Fibroblast of lung (primary cell): ENCODE results near the gene SMIM20. TPM values are rescaled to one million over a fixed set of nuclear protein-coding genes. Genes with fewer than 3 reads are reported as not detected.

Experiments used
- DNase-seq, 2 donors: peaks; one replicate each; pipeline versions ENCODE4 v3.0.0 to v3.0.0-alpha.2; 2010; ENCODE audit warnings: low read depth in 2 of 2
- H2AFZ ChIP-seq: 2 replicates; pipeline ENCODE4 v1.5.1; 2012; ENCODE audit warnings: low read length, control low read depth, inconsistent platforms
- H3K27ac ChIP-seq: 2 replicates; pipeline ENCODE4 v1.5.1; 2011; ENCODE audit warnings: low read length, control low read depth; ENCODE audit not compliant: insufficient read depth
- H3K27me3 ChIP-seq: 2 replicates; pipeline ENCODE4 v1.5.1; 2011; ENCODE audit warnings: mild to moderate bottlenecking, low read length; ENCODE audit not compliant: control insufficient read depth, insufficient read depth
- H3K36me3 ChIP-seq: 2 replicates; pipeline ENCODE4 v1.5.1; 2011; ENCODE audit warnings: low read length; ENCODE audit not compliant: control insufficient read depth, insufficient read depth
- H3K4me1 ChIP-seq: 2 replicates; pipeline ENCODE4 v1.5.1; 2011; ENCODE audit warnings: low read length; ENCODE audit not compliant: control insufficient read depth, insufficient read depth; ENCODE audit errors: extremely low read depth
- H3K4me2 ChIP-seq: 2 replicates; pipeline ENCODE4 v1.5.1; 2011; ENCODE audit warnings: low read length, control low read depth; ENCODE audit not compliant: insufficient read depth; ENCODE audit errors: extremely low read depth
- H3K4me3 ChIP-seq, 4 experiments: fragments of 200-600 bp in 1 of 4; sonication (generic) in 1 of 4; replicated peaks in 1 of 4; 2 replicates each; pipeline ENCODE4 v1.5.1; 2011 to 2016; ENCODE audit warnings: low read length in 4 of 4, low read depth in 3 of 4, mild to moderate bottlenecking in 3 of 4, control low read depth in 2 of 4, inconsistent platforms in 1 of 4, mixed read lengths in 1 of 4; ENCODE audit not compliant: insufficient read depth in 1 of 4; ENCODE audit errors: control extremely low read depth in 1 of 4
- H3K79me2 ChIP-seq: 2 replicates; pipeline ENCODE4 v1.5.1; 2012; ENCODE audit warnings: mild to moderate bottlenecking, low read length, inconsistent platforms; ENCODE audit not compliant: control insufficient read depth, insufficient read depth
- H3K9ac ChIP-seq: 2 replicates; pipeline ENCODE4 v1.5.1; 2011; ENCODE audit warnings: mild to moderate bottlenecking, low read length, control low read depth; ENCODE audit not compliant: insufficient read depth
- H3K9me3 ChIP-seq: 2 replicates; pipeline ENCODE4 v1.5.1; 2012; ENCODE audit warnings: low read depth, low read length; ENCODE audit not compliant: control insufficient read depth, insufficient read depth
- H4K20me1 ChIP-seq: 2 replicates; pipeline ENCODE4 v1.5.1; 2011; ENCODE audit warnings: low read length; ENCODE audit not compliant: control insufficient read depth, insufficient read depth; ENCODE audit errors: extremely low read depth
- EZH2 ChIP-seq: IDR thresholded peaks from 2 replicates; pipeline ENCODE4 v1.5.1; 2012; ENCODE audit warnings: low read length, control low read depth, mild to moderate bottlenecking; ENCODE audit errors: missing control alignments
- polyA plus RNA-seq, 2 donors: library from polyadenylated mRNA; depleted of rRNA in 1 of 2; stranded (reverse) in 1 of 2; unstranded in 1 of 2; fragments of >200 nt; gene quantifications; 2 replicates each; pipeline ENCODE4 v1.2.1, GENCODE V29; 2011 to 2012; ENCODE audit warnings: missing spikeins in 1 of 2
- total RNA-seq: library from RNA; depleted of rRNA; stranded (reverse); fragments of >200 nt; gene quantifications from 2 replicates; pipeline ENCODE4 v1.2.1, GENCODE V29; 2014
- TF ChIP-seq, protein P1 (sequence below), 2 donors: IDR thresholded peaks in 1 of 2; conservative IDR thresholded peaks in 1 of 2; 1 replicate in 1 of 2; 2 replicates in 1 of 2; pipeline ENCODE4 v1.5.1; 2011 to 2012; ENCODE audit warnings: low read length in 2 of 2, control low read depth in 1 of 2, inconsistent platforms in 1 of 2, low read depth in 1 of 2, mild to moderate bottlenecking in 1 of 2

The SMIM20 gene
- total and polyA plus RNA-seq, 2 donors (not counting 1 experiment from before 2014, with no cell fraction given): 34.9 to 48.7 TPM

DNA sequence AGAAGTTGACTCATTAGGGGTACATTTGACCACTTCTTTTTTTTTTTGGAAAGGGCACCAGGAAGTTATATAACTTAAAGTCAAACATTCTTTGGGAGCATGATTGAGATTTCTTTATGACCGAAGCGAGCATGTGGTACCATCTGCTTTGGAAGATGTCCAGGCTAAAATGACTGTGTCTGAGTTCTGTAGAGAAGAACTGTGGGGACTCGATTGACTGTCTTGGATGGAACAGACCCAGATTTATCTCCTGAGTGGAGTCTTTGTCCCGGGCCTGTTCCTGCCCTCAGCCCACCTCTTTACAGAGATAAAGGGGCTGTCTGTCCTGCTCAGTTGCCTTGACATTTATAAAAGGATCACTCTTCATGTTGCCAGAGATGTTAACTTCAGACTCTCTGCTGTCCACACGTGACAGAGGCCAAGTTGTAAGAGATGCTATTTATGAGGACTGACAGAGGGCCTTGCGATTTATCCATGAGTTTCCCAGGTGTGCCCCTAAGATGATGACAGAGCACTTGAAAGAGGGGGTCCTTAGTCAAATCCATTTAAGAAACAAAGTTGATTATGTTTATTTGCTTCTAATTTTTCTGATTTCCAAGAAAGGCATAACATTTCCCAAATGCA, 16.8 kb downstream of the SMIM20 start:
- no peaks in the 10 kb centered on the region for H3K79me2 ChIP-seq
- H3K4me2 ChIP-seq: no peak overlapping the region
- H3K27ac ChIP-seq: no peak overlapping the region
- no peaks in the 10 kb centered on the region for H3K27me3 ChIP-seq
- TF ChIP-seq, protein P1, sequence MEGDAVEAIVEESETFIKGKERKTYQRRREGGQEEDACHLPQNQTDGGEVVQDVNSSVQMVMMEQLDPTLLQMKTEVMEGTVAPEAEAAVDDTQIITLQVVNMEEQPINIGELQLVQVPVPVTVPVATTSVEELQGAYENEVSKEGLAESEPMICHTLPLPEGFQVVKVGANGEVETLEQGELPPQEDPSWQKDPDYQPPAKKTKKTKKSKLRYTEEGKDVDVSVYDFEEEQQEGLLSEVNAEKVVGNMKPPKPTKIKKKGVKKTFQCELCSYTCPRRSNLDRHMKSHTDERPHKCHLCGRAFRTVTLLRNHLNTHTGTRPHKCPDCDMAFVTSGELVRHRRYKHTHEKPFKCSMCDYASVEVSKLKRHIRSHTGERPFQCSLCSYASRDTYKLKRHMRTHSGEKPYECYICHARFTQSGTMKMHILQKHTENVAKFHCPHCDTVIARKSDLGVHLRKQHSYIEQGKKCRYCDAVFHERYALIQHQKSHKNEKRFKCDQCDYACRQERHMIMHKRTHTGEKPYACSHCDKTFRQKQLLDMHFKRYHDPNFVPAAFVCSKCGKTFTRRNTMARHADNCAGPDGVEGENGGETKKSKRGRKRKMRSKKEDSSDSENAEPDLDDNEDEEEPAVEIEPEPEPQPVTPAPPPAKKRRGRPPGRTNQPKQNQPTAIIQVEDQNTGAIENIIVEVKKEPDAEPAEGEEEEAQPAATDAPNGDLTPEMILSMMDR (conservative IDR thresholded peaks at IDR 0.05 in 1 of 2, IDR thresholded peaks at IDR 0.05 in 1 of 2; ENCODE audit: low read depth in 1 of 2, low read length in 2 of 2): no peak
- no peaks in the 10 kb centered on the region for H3K4me1 ChIP-seq
- no peaks in the 10 kb centered on the region for H3K36me3 ChIP-seq
- H3K9me3 ChIP-seq: no peaks in the 10 kb centered on the region
- no peak overlapping the region for H2AFZ ChIP-seq
- no peak overlapping the region for H3K9ac ChIP-seq
- H4K20me1 ChIP-seq: no peaks in the 10 kb centered on the region
- no peak overlapping the region for H3K4me3 ChIP-seq
- DNase-seq: peak in 1 of 2 donors; percentile 9

- Histone ChIP-seq H3K4me3 (no peak overlapping the region), H3K9ac (no peak overlapping the region)
- TF ChIP-seq EZH2: no peak
- TF ChIP-seq, protein P1 (conservative IDR thresholded peaks at IDR 0.05 in 1 of 2, IDR thresholded peaks at IDR 0.05 in 1 of 2; ENCODE audit: low read depth in 1 of 2, low read length in 2 of 2): no peak
Measured at GRCh38 chr4:25936696-25937095, 22.7 kb downstream of the SMIM20 start.

GRCh38 chr4:25937801-25938200, 23.8 kb downstream of the SMIM20 start:
- Histone ChIP-seq H3K4me2 (peak overlapping the region; percentile 17), H3K4me1 (peaks cover 7% of the 10 kb centered on the region), H3K27ac (no peak overlapping the region), H3K36me3 (no peaks in the 10 kb centered on the region), H4K20me1 (no peaks in the 10 kb centered on the region), H3K9ac (no peak overlapping the region), H3K4me3 (peak overlapping the region in 1 of 4 experiments; percentile 6), H3K27me3 (no peaks in the 10 kb centered on the region), H3K79me2 (no peaks in the 10 kb centered on the region), H2AFZ (no peak overlapping the region), H3K9me3 (no peaks in the 10 kb centered on the region)
- DNase-seq: peak; percentile 67 to 84
- TF ChIP-seq, protein P1 (conservative IDR thresholded peaks at IDR 0.05 in 1 of 2, IDR thresholded peaks at IDR 0.05 in 1 of 2; ENCODE audit: low read depth in 1 of 2, low read length in 2 of 2): no peak
- no peak for TF ChIP-seq EZH2

More at GRCh38 chr4:25936696-25937095, 22.7 kb downstream of the SMIM20 start:
- Histone ChIP-seq H3K36me3 (no peaks in the 10 kb centered on the region), H4K20me1 (no peaks in the 10 kb centered on the region), H3K79me2 (no peaks in the 10 kb centered on the region), H3K4me2 (no peak overlapping the region), H3K27ac (no peak overlapping the region), H3K27me3 (no peaks in the 10 kb centered on the region), H3K4me1 (peaks cover 7% of the 10 kb centered on the region), H2AFZ (no peak overlapping the region), H3K9me3 (no peaks in the 10 kb centered on the region)
- DNase-seq: no peak
